GM19035 (cell line): ENCODE measurements around the gene TAPT1.
A peak's percentile ranks its signal among the peaks of the same experiment; 100 is the strongest.
"Not testable (repeated sequence)": the region's sequence is repeated elsewhere in the genome, so short reads cannot be mapped to it uniquely, and the experiment has no call there.

Experiments
- ATAC-seq: cut with Tn5 transposase; IDR thresholded peaks from one replicate; pipeline ENCODE4 v1.9.1; 2021; ENCODE audit not compliant: unreplicated experiment

Gene TAPT1, protein sequence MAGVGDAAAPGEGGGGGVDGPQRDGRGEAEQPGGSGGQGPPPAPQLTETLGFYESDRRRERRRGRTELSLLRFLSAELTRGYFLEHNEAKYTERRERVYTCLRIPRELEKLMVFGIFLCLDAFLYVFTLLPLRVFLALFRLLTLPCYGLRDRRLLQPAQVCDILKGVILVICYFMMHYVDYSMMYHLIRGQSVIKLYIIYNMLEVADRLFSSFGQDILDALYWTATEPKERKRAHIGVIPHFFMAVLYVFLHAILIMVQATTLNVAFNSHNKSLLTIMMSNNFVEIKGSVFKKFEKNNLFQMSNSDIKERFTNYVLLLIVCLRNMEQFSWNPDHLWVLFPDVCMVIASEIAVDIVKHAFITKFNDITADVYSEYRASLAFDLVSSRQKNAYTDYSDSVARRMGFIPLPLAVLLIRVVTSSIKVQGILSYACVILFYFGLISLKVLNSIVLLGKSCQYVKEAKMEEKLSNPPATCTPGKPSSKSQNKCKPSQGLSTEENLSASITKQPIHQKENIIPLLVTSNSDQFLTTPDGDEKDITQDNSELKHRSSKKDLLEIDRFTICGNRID

DNA sequence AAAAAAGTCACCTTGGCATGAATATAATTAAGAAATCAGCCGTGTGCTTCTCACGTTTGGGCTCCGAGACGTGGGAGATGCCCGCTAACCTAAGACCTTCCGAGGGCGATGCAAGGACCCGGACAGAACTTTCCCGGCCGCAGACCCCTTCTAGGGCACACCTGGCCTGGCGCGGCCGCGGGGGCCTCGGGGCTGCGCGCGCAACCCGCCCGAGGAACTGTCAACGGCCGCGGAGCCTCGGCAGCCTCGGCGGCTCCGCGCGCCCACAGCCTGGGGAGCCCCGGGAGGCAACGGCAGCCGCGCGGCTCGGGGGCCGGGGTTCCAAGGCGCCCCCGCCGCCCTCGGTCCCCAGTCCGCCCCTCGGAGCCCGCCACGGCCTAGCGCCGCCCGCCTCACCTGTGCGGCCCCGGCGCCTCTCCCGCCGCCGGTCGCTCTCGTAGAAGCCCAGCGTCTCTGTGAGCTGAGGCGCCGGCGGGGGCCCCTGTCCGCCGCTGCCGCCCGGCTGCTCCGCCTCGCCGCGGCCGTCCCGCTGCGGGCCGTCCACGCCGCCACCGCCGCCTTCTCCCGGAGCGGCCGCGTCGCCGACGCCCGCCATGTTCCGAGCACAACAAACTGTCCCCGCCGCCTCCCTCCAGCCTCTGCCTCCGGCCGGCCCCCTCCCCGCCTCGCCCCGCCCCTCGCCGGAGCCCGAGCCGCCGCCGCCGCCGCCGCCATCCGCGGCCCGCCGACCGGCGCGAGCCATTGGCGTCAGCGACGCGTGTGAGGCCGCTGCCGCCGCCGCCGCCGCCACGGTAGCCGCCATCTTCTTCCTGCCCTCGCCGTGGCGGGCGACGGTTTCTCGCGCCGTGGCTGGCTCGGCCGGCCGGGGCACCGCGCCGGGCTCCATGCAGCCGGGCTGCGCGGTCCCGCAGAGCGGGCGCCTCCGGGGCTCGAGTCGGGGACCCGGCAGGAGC lies at the start of gene TAPT1:
TSS of gene TAPT1 (minus strand) at position 609 of the 953 bp plus-strand sequence. CDS start at position 595, 14 bp downstream.
- peak; percentile 76 for ATAC-seq

DNA sequence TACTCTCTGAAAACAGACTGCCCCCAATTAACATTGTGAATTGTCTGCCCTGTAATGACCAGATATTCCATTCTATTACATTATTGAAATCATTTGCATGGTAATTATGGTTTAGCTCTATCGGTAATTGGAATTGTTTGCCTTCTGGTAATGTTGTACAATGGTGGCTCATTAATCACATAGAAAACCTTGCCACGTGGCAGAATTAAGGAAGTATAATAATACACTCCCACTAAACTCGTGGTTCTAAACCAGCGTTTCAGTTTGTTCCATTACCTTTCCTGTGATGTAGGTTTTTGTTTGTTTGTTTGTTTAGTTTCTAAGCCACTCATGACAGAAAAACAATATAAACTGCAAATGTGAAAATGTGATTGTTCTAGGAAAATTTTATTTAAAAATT lies 45.1 kb upstream of the TAPT1 start:
- ATAC-seq = no peak

DNA sequence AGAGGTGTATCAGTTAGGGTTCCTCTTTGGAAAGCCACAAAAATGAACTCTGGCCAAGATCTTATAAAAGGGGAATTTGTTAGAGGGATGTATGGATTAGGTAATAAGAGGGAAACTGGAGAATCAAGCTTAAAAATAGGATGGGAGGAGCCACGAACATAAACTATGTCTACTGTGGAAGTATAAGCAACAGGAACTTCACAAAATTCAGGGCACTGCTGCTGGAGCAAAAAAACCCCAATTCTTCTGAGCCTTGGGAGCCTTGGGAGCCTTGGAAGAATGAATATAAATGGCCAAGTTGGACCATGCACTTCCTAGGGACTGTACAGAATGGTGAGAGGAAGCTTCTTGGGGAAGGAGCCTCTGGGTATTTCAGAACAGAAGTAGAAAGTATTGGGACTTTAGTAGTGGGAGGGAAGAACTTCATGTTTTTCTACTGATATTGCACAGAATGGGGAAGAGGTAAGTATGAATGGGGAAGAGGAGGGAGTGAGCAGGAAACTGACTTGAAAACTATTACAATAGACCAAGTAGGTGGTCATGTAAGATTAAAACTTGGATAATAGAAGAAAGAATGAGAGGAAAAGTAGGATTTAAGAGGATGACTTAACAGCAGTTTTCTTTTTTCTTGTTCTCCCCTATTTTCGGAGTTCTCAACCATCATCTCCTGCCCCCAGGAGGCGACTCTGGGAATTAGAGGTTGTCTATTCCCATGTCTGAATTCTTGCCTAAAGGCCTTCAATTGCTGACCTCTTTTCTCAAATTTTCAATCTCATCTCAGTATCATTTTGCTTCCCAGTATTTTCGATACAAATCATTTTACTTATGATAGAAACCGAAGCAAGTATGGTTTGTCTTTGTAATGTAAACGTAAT lies 44.4 kb upstream of the TAPT1 start:
- ATAC-seq = no peak

DNA sequence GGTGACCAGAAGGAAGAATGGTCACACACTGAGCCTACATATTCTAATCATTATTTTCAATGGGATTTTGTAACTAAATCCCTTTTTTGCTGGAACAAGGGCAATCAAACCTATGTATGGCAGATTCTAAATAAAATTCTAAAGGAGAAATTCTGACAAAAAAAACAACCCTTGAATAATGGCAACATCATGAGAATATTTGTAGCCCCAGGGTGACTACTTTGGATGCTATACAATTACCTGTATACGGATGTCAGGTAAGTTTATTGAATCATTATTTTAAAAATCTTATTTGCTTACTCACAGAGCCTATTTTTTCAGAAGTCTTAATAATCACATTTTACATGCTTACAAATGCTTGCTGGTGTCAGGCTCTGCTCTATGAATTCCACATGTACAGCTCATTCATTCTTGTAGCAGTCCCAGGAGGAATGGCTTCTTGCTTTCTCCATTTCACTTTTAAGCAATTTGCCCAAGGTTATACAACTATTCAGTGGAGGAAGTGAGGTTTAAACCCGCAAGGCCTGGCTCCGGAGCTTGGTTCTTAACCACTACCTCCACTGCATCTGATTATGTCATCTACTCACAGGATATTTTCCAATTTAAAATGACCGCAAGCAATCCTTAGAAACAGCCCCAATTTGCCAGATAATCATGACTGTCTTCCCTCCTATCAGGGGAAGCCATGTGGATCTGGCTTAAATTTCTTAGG lies 43.6 kb upstream of the TAPT1 start:
- ATAC-seq = not testable (repeated sequence)

DNA sequence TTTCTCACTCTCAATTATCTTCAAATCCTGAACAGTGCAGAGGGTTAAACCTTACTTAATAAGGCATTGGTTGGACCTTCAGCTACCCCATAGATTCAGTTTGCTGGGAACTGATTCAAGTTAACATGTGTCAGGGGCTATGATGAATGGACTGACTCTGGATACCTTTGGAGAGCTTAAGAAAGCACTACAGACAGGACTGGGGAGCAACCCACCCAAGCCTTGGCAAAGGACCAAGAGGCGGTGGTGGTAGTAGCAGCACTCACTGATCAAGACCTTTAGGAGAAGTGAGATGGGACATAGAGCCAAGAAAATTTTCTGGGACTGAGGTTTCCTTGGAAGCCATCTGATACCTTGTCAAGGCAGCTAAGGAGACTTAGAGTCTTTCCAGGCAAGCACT lies 43.0 kb upstream of the TAPT1 start:
- ATAC-seq = no peak

DNA sequence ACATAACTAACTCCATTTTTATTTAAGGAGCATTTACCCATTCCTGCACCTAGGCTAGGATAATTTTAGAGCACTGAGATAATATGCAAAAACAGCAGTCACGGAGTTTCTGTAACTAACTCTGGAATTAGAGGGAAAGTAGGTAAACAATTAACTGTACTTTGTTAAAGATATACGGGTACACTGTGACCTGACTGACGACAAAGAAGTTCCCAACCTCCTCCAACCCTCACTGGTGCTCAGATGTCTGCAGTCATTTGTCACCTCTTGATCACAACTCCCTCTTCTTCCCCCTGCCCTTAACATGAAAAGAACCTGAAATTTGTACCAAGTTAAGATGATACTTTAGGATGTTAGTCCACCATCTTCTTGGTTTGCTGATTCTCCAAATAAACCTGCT lies 42.0 kb upstream of the TAPT1 start:
- no peak for ATAC-seq

DNA sequence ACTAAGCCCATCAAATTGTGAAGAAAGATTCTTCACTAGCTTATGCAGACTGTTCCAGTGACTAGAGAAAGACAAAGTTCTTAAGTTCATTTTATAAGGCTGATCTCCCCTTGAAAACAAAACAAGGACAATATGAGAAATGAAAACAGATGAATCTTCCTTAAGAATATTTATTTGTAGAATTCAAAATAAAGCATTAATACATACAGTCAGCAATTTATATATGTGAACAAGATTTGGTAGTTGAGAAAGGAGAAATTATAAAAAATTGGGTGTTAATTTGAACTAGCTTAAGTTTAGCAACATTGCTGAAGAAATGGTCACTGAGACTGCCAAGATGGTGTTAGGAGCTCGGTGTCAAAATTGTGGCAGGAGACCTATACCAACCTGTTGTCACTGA lies 41.4 kb upstream of the TAPT1 start:
- no peak for ATAC-seq

DNA sequence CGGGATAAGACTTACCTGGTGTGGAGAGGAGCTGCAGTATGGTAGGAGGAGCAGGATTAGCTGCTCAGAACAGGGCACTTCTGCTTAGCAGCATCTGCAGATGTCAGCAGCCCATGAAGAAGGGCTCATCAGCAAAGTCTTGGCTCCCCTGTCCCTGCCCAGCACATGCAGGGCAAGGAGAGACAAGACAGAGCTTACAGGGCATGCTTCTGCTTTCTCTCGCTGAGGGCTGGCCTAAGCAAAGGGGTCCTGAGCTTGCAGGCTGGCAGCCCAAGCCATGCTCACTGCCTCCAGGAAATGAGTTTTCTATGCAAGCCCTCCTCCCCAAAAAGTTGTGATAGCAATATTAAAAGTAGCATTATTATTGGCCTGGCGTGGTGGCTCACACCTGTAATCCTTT lies 39.5 kb upstream of the TAPT1 start:
- no peak for ATAC-seq

DNA sequence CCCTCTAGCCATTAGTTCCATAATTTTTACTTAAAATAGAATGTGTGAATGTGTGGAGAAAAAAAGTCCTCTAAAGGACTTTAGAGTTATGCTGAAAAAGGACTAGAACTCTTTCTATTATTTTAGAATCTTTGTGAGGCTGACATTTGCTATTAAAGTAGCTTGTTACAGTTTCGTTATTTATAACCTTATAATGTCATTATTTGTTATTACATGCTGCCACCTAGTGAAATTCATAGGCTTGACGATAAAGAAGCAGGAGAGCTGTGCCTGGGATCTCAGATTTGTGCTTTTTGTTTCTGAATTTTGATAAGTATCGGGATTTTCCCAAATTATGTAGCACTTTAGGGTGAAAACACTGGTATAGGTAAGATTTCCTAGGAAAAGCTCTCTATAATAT lies 38.5 kb upstream of the TAPT1 start:
- no peak for ATAC-seq

DNA sequence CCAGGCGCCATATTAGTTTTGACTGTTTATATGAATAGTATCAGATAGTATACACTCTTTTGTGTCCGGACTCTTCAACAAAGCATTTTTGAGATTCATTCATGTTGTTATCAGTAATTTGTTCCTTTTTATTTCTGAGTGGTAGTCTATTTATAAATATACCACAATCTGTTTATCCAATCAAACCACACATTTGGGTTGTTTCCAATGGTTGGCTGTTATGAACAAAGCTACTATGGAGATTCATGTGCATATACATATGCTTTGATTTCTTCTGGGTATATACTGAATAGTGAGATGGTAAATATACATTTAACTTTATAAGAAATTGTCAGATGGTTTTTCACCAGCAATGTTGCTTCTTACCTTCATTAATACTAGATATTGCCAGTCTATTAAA lies 36.8 kb upstream of the TAPT1 start:
- no peak for ATAC-seq

DNA sequence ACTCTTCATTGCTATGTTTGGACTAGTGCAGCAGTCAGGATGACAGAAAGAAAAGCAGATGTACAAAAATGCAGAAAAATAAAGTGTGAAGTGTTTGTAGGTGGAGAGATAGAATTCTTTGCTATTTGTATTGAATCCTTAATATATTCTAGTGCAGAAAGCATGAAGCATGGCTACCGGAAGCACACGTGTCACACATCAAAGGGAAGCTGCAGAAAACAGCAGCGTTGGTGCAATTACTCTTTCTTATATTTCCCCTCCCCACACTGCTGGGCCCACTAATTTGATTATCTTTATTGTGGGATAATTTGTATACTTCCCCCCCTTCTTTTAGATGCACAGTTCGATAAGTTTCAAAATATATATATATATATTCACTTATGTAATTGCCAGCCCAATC lies 35.9 kb upstream of the TAPT1 start:
- no peak for ATAC-seq

DNA sequence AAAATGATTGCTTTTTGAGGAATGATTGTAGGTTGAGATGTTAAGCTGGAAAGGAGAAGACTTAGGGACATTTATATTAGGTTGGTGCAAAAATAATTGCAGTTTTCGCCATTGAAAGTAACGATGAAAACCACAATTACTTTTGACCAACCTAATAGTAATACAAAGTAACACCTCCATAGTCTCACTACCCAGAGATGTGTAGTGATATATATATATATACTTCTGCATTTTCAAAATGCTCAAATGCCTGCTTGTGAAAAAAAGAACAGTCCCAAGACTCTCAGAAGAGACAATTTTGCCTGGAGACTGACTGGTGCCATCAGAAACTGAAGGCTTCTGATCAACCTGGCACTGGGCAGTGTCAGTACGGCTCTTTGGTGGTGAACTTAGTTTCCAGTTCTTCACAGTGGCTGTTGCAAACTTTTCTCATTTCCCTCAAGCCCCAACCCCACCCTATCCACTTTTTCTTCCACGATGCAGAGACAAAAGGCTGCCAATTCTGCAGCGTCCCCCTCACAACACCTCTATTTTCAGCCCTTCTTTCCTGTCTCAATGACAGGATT lies 35.1 kb upstream of the TAPT1 start:
- no peak for ATAC-seq

DNA sequence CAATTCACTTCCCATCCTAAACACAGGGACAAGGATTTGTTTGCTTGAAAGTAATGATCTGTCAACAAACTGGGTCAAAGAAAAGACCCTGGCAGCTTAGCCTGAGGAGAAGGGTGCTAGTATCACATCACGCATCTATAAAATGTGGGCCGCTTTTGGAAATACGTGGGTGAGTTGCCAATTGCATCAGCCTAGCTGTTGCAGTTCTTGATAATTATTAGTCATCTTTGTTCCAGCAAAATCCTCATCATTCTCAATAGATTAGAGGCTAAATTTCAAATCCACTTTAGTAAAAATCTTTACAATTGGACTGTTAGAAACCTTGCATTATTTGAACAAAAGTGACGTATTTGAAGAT lies 33.6 kb upstream of the TAPT1 start:
- ATAC-seq = no peak

DNA sequence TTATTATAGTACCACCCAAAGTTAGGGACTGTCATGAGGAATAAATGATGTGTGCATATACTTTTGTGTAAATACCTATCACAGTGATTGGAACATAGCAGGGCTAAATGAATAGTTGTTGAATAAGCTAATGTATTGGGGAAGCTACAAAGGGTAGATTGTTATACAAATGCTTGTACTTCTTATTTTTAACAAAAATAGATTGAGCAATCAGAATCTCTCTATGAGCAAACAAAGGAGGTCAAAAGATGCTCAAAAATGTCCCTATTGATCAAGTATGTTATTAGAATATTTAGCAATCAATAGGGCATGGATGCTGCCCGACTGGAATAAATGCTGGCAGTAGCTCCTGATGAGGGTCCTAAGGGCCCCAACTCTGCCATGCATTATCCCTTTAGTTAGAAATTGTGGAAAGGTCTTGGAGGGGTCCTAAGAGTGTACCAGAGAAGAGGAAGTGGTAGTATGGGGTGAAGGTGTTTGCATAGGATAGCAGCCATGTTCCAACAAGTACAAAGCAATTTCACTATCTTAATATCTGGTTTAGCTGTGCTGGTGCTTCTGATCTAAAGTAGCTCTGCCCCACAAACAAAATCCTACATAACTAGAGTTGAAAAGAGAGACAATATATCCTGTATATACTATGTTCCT lies 33.1 kb upstream of the TAPT1 start:
- no peak for ATAC-seq

DNA sequence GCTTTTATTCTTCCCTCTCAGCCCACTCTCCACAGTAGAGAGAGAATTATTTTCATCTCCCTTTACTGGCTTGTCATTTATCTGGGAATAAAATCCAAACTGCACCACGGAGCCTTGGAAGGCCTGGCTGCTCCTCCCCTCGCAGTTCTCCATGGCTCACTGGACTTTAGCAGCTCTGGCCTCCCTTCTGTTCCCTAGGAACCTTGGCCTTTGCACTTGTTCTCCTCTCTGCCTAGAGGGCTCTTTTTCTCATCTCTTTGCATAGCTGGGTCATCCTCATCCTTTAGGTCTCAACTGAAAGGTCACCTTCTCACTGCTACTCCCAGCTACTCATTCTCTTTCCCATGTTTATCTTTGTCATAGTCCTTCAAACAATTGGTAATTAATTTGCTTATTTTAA lies 31.3 kb upstream of the TAPT1 start:
- no peak for ATAC-seq

DNA sequence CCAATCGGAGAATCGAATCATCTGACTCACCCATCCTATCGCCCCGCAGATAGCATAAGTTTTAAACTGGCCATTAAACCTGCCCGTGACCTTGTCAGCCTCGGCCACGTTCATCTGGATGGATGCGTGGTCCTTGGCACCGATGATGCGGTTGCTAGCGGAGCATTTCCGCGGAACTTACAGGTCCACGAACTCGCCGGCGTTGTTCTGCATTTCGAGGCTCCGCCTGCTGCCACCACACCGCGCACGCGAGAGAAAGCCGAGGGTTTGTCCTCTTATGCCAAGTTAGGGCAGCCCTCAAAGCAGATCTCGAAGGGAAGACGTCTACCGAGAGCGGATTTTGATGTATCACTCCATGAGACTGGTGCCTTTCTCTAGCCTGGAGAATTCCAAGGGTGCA lies 30.1 kb upstream of the TAPT1 start:
- ATAC-seq = no peak

DNA sequence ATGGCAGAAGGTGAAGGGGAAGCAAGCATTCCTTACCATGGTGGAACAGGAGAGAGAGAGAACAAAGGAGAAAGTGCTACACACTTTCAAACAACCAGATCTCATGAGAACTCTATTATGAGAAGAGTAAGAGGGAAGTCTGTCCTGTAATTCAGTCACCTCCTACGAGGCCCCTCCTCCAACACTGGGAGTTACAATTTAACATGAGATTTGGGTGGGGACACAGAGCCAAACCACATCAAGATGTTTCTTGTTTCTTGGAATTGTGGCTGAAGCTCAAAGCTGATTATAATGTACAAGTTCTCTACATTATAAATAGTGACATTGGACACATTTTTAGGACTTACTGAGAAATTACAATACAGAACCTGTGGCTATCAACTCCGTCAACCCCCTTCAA lies 29.5 kb upstream of the TAPT1 start:
- no peak for ATAC-seq

DNA sequence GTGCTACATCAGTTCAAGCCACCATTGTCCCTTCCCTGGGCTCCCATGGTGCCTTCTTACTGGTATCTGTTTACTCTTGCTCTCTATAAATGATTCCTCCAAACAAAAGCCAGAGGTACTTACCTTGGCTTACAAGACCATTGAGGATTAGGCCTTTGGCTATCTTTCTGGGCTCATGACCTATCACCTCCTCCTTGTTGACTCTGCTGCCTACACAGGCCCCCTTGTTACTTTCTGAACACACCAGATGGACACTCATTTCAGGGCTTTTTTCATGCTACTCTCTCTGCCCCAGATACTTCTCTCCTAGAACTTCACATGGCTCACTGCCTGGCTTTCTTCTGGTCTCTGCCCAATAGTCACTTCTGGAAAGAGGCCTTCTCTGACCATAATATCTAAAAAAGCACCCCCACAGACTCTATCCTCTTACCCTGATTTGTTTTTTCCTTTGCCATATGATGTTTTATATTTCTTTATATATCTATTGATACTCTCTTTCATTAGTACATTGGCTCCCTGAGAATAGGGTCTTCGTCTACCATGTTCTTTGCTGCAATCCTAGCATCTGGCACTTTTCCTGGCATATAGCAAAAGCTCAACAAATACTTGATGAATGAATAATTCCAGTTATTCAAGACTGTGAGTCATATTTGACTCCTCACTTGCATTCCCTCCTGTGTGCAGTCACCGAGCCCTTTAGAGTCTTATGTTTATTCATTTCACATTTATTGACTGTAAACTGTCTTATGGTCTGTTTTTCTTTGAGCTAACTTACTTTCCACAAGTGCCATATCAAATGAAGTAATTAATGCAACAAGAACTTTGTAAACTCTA lies 27.1 kb upstream of the TAPT1 start:
- no peak for ATAC-seq
